ENCODE data around the gene AFMID.

- no peak for TF ChIP-seq CTCF (IDR thresholded peaks at IDR 0.05; ENCODE audit: borderline replicate concordance, extremely low read depth, low read length, poor library complexity, severe bottlenecking)
- TF ChIP-seq EZH2 (IDR thresholded peaks at IDR 0.05; ENCODE audit: borderline replicate concordance, low read depth, low read length, severe bottlenecking), result no peak
Measured at GRCh38 chr17:78179372-78179771, 7.8 kb upstream of the AFMID start.
